Measurements from ENCODE around the gene EFL1. TPM values are rescaled to one million over a fixed set of nuclear protein-coding genes. Genes with fewer than 3 reads are reported as not detected.

Gene EFL1
- total and polyA plus RNA-seq, 2 of the 8 experiments (the other 6 are each of a cell fraction or from before 2014, with no cell fraction given) = 10.8 to 31.5 TPM

DNA sequence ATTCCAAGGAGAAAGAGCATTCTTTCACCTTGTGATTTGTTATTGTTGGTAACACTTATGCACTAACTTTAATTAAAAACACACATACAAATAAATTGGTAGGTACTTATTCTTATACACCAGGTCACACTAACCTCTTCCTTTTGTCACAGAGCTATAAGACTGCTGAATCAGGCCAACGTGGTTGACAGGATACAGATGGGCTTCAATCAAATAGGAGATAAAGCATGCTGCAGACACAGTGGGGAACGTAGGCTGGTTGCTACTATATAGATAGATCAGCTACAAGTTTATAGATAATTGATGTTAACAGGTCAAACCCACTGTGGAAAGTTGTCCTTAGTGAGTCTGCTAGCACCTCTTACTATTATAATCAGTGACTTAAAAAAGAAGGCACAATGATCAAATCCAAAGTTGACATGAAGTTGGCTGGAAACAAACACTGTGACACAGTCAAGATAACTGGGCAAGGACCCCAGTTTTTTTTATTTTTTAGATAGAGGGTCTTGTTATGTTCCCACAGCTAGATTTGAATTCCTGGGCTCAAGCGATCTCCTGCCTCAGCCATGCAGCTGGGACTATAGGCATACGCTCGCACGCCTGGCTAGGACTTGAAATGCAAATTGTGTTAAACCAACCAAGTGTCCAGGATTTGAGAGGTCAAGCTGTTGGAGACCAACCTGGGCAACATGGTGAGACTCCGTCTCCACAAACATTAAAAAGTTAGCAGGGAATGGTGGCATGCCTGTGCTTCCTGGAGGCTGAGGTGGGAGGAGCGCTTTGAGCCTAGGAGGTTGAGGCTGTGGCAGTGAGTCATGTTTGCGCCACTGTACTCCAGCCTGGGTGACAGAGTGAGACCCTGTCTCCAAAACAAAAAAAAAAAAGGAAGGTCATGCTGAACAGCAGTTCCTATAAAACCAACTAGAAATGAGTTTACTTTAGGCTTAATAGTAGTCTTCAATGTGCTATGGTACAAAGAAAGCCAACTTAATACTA is 118.8 kb downstream of the EFL1 start:
- Histone ChIP-seq H3K79me2 (ENCODE audit: control insufficient read depth in 1 of 2, insufficient read depth in 2 of 2, low read length in 2 of 2) (no peaks in the 10 kb centered on the region), H4K91ac (replicated peaks; ENCODE audit: insufficient read length, low read length) (no peak overlapping the region), H3K9me3 (ENCODE audit: insufficient read depth in 2 of 2, low read depth in 1 of 2, low read length in 1 of 2) (no peaks in the 10 kb centered on the region), H2AFZ (ENCODE audit: low read length) (no peak overlapping the region), H4K5ac (ENCODE audit: insufficient read length, low read depth, low read length) (no peak overlapping the region), H2BK15ac (ENCODE audit: low read length) (no peak overlapping the region), H2BK20ac (ENCODE audit: low read length) (no peak overlapping the region), H4K8ac (ENCODE audit: extremely low read depth, insufficient read depth, low read length) (no peak overlapping the region), H3K56ac (replicated peaks; ENCODE audit: insufficient read length, low read depth, low read length) (no peak overlapping the region), H3K4me2 (ENCODE audit: insufficient read depth in 1 of 2, low read depth in 2 of 2, low read length in 2 of 2) (no peak overlapping the region), H4K20me1 (replicated peaks in 1 of 2; ENCODE audit: control insufficient read depth in 1 of 2, insufficient read depth in 2 of 2, low read length in 2 of 2) (no peaks in the 10 kb centered on the region), H3K18ac (ENCODE audit: extremely low read depth, low read length) (no peak overlapping the region), H2BK120ac (replicated peaks; ENCODE audit: low read depth, low read length) (no peak overlapping the region), H3K36me3 (ENCODE audit: control insufficient read depth in 2 of 4, insufficient read depth in 4 of 4, low read length in 3 of 4) (peaks cover 0 to 3% (median 0%) of the 10 kb centered on the region in 4 experiments; a peak in 1 of 8 replicates), H2AK5ac (ENCODE audit: low read depth, low read length) (no peak overlapping the region), H3K4me3 (ENCODE audit: extremely low read depth in 1 of 4, insufficient read depth in 2 of 4, low read depth in 3 of 4, low read length in 4 of 4) (no peak overlapping the region), H3K14ac (ENCODE audit: insufficient read length) (no peak overlapping the region), H3K4me1 (replicated peaks in 1 of 4; ENCODE audit: control insufficient read depth in 3 of 4, insufficient read depth in 4 of 4, low read length in 3 of 4) (no peaks in the 10 kb centered on the region), H3K23me2 (ENCODE audit: low read depth, low read length) (no peaks in the 10 kb centered on the region), H3K27ac (ENCODE audit: low read depth, low read length) (no peak overlapping the region), H3K79me1 (ENCODE audit: low read depth, low read length) (no peaks in the 10 kb centered on the region), H2BK12ac (ENCODE audit: low read depth, low read length) (no peak overlapping the region), H3K9ac (replicated peaks in 1 of 4; ENCODE audit: extremely low read depth in 1 of 4, low read depth in 3 of 4, low read length in 3 of 4) (no peak overlapping the region), H3K27me3 (replicated peaks in 1 of 4; ENCODE audit: control insufficient read depth in 3 of 4, extremely low read depth in 1 of 4, insufficient read depth in 3 of 4, low read length in 3 of 4) (no peaks in the 10 kb centered on the region), H3K4ac (replicated peaks; ENCODE audit: insufficient read length, low read depth, low read length) (no peak overlapping the region), H3K23ac (ENCODE audit: insufficient read length) (no peak overlapping the region), H2BK5ac (ENCODE audit: low read depth, low read length) (no peak overlapping the region)
- DNase-seq (ENCODE audit: low read depth in 1 of 2, low spot score in 2 of 2) (no peak), FAIRE-seq (no peak)
- ChIA-PET CTCF (ENCODE audit: partially characterized antibody) (interaction anchor here (0.7 to 5.2 kb wide), 7 partner anchors 8 to 62 kb away, joined by 3 to 38 read pairs (median 3); no protein-coding TSS in a partner anchor), POLR2A (ENCODE audit: partially characterized antibody) (no interaction called here)
- WGBS, 2 experiments (ENCODE audit: extremely low coverage in 1 of 2, insufficient coverage in 1 of 2, insufficient read length in 1 of 2, insufficient replicate concordance in 2 of 2, low coverage in 1 of 2, low lambda C conversion rate in 2 of 2, missing lambda C conversion rate in 1 of 2) = 95% methylated on average over 9 of the region's 9 CpGs; no CpG with 5 or more reads in 1 of the 2 experiments
- no peak for TF ChIP-seq HDAC6 (IDR thresholded peaks at IDR 0.05; ENCODE audit: low read depth, low read length)
- no peak for TF ChIP-seq ATF3 (IDR thresholded peaks at IDR 0.05; ENCODE audit: insufficient read depth, low read depth, low read length)
- no peak for TF ChIP-seq SIRT6 (IDR thresholded peaks at IDR 0.05; ENCODE audit: low read length)
- TF ChIP-seq CHD2 (IDR thresholded peaks at IDR 0.05; ENCODE audit: low read length) = no peak
- no peak for TF ChIP-seq HDAC2 (IDR thresholded peaks at IDR 0.05; ENCODE audit: borderline replicate concordance in 1 of 2, low read depth in 2 of 2, low read length in 2 of 2)
- TF ChIP-seq EP300 (IDR thresholded peaks at IDR 0.05; ENCODE audit: borderline replicate concordance in 1 of 2, low read depth in 2 of 2, low read length in 2 of 2) = no peak
- no peak for TF ChIP-seq BRCA1 (IDR thresholded peaks at IDR 0.05; ENCODE audit: low read depth, low read length)
- no peak for TF ChIP-seq GABPA (IDR thresholded peaks at IDR 0.05; ENCODE audit: borderline replicate concordance, insufficient read depth, low read length)
- no peak for TF ChIP-seq NRF1 (IDR thresholded peaks at IDR 0.05; ENCODE audit: low read depth, low read length)
- no peak for TF ChIP-seq TAF7 (optimal IDR thresholded peaks at IDR 0.05; ENCODE audit: borderline replicate concordance, low read depth, low read length)
- no peak for TF ChIP-seq TAF1 (IDR thresholded peaks at IDR 0.05; ENCODE audit: low read depth, low read length)
